Left colon (tissue), 2 donors: Measurements from ENCODE around the gene PSMC2. TPM values are rescaled to one million over a fixed set of nuclear protein-coding genes. Genes with fewer than 3 reads are reported as not detected.
A peak's percentile ranks its signal among the peaks of the same experiment; 100 is the strongest.

Experiments
- ATAC-seq: fragments of 200-7000 bp; cut with Tn5 transposase; one replicate; pipeline ENCODE4 v1.9.1; 2020; ENCODE audit warnings: mild to moderate bottlenecking, moderate library complexity
- DNase-seq, 2 donors: peaks; one replicate each; pipeline ENCODE4 v3.0.0-alpha.2; 2020
- intact Hi-C, 2 donors: fragments of 100-400 bp; cut with DNase I in 1 of 2; cut with micrococcal nuclease in 1 of 2; formaldehyde crosslinking; loops; one replicate each; pipeline versions ENCODE4 v1.11.2 to v1.14.0; 2022; cut with DNase I, micrococcal nuclease
- long read RNA-seq: library from polyadenylated mRNA; unstranded; transcript quantifications from one replicate; pipeline ENCODE4 v2.0.0, GENCODE V29; 2021
- total RNA-seq, 2 donors: library from RNA; stranded (reverse); fragmentation: NEBNext Ultra II Directional; extraction: Animal tissue kit (Norgen Biotek cat#: 25700); gene quantifications; one replicate each; pipeline ENCODE4 v1.2.1, GENCODE V29; 2021
- donor health status: DM: no; HTN: no; CAD: no.
- donor health status: DM: yes; HTN: yes; CAD: no.

PSMC2 gene
- 10 to 100 TPM; 64.6 to 70.2 TPM for total RNA-seq
- long read RNA-seq, transcript PSMC2-201 (12 exons, 2,637 nt), result major isoform, 48 of 50 reads
- long read RNA-seq, partial matches to known transcripts, result 1 of 50 reads
- long read RNA-seq, other reads (novel, unspliced or antisense), result 1 of 50 reads

- ATAC-seq (peak; percentile 70), DNase-seq (peak; percentile 69 to 70)
Measured at GRCh38 chr7:103347507-103348267, at the start of gene PSMC2. Gene PSMC2 (plus strand): TSS chr7:103347643. CDS start chr7:103347712, 69 bp downstream.

GRCh38 chr7:103297837-103298179, 49.6 kb upstream of the PSMC2 start:
- no peak for DNase-seq
- no peak for ATAC-seq
- intact Hi-C loops, result no loop called here

More at GRCh38 chr7:103347507-103348267, at the start of gene PSMC2:
- intact Hi-C loops, result no loop called here

GRCh38 chr7:103299660-103300059, 47.8 kb upstream of the PSMC2 start:
- no peak for DNase-seq
- ATAC-seq, result no peak
- intact Hi-C loops, result loop anchor here in 1 of 2 donors (10.0 kb wide), 1 partner anchor 65 kb away; no protein-coding TSS in a partner anchor

- ATAC-seq (no peak), DNase-seq (no peak)
- intact Hi-C loops, result loop anchor here in 1 of 2 donors (10.0 kb wide), 1 partner anchor 63 kb away; no protein-coding TSS in a partner anchor
Measured at GRCh38 chr7:103301441-103301840, 46.0 kb upstream of the PSMC2 start.

- intact Hi-C loops, result loop anchor here in 1 of 2 donors (10.0 kb wide), 1 partner anchor 57 kb away; no protein-coding TSS in a partner anchor
- DNase-seq, result no peak
- no peak for ATAC-seq
Measured at GRCh38 chr7:103307503-103308231, 39.8 kb upstream of the PSMC2 start.

GRCh38 chr7:103314852-103315251, 32.6 kb upstream of the PSMC2 start:
- intact Hi-C loops, result no loop called here
- no peak for ATAC-seq
- DNase-seq, result no peak

GRCh38 chr7:103316380-103316941, 31.0 kb upstream of the PSMC2 start:
- DNase-seq, result no peak
- ATAC-seq, result no peak
- intact Hi-C loops, result no loop called here

GRCh38 chr7:103317009-103317408, 30.4 kb upstream of the PSMC2 start:
- DNase-seq (no peak), ATAC-seq (no peak)
- intact Hi-C loops, result no loop called here

- DNase-seq (no peak), ATAC-seq (no peak)
- intact Hi-C loops, result no loop called here
Measured at GRCh38 chr7:103325744-103326143, 21.7 kb upstream of the PSMC2 start.

- ATAC-seq, result no peak
- intact Hi-C loops, result no loop called here
- DNase-seq, result no peak
Measured at GRCh38 chr7:103336761-103337160, 10.7 kb upstream of the PSMC2 start.

GRCh38 chr7:103338864-103339263, 8.6 kb upstream of the PSMC2 start:
- intact Hi-C loops, result no loop called here

GRCh38 chr7:103341466-103341865, 6.0 kb upstream of the PSMC2 start:
- ATAC-seq, result no peak
- no peak for DNase-seq
- intact Hi-C loops, result no loop called here

More at GRCh38 chr7:103338864-103339263, 8.6 kb upstream of the PSMC2 start:
- ATAC-seq (no peak), DNase-seq (no peak)

GRCh38 chr7:103343332-103343731, 4.1 kb upstream of the PSMC2 start:
- no peak for ATAC-seq
- DNase-seq, result no peak
- intact Hi-C loops, result no loop called here

GRCh38 chr7:103343758-103344452, 3.5 kb upstream of the PSMC2 start:
- DNase-seq (peak; percentile 30 to 37), ATAC-seq (peak; percentile 71)
- intact Hi-C loops, result no loop called here

- peak; percentile 88 for DNase-seq
- intact Hi-C loops, result no loop called here
- ATAC-seq, result peak; percentile 92
Measured at GRCh38 chr7:103344453-103345149, 2.8 kb upstream of the PSMC2 start, which contains the start of gene DNAJC2. Gene DNAJC2 (minus strand): TSS chr7:103344767. CDS start chr7:103344622, 145 bp downstream.

- ATAC-seq, result no peak
- no peak for DNase-seq
- intact Hi-C loops, result no loop called here
Measured at GRCh38 chr7:103346396-103346795, 1.0 kb upstream of the PSMC2 start.

- intact Hi-C loops, result no loop called here
- no peak for DNase-seq
- ATAC-seq, result no peak
Measured at GRCh38 chr7:103348452-103348851, 1.0 kb downstream of the PSMC2 start.

- intact Hi-C loops, result no loop called here
- DNase-seq (no peak), ATAC-seq (no peak)
Measured at GRCh38 chr7:103348959-103349358, 1.5 kb downstream of the PSMC2 start.
